ENCODE data around the gene NTM.

Gene NTM

GRCh38 chr11:132022733-132023478, 652.5 kb downstream of the NTM start:
- H2BK5ac ChIP-seq (ENCODE audit: low read depth, low read length, poor library complexity, severe bottlenecking): no peak overlapping the region
- H2BK12ac ChIP-seq (ENCODE audit: low read length in 2 of 2): peak overlapping the region in 1 of 2 experiments; percentile 72
- no peak overlapping the region for H3K4me3 ChIP-seq (ENCODE audit: insufficient read depth in 1 of 2, low read depth in 1 of 2, low read length in 2 of 2)
- H4K91ac ChIP-seq (ENCODE audit: low read length): peak overlapping the region; percentile 77
- no peak for DNase-seq
- peaks cover 8% of the 10 kb centered on the region for H3K79me1 ChIP-seq (replicated peaks; ENCODE audit: low read length, poor library complexity, severe bottlenecking)
- H2AFZ ChIP-seq (ENCODE audit: low read depth, low read length): no peak overlapping the region
- no peaks in the 10 kb centered on the region for H3K9me3 ChIP-seq (ENCODE audit: control insufficient read depth, low read length)
- H3K4me2 ChIP-seq (ENCODE audit: low read length, poor library complexity, severe bottlenecking): no peak overlapping the region
- peak overlapping the region; percentile 60 for H3K27ac ChIP-seq (ENCODE audit: low read length, poor library complexity, severe bottlenecking)
- H3K18ac ChIP-seq (ENCODE audit: low read depth in 1 of 2, low read length in 2 of 2): peak overlapping the region in 1 of 2 experiments; percentile 81
- peak overlapping the region; percentile 21 for H2AK5ac ChIP-seq (ENCODE audit: low read length, severe bottlenecking)
- WGBS: 74% methylated on average over 5 of the region's 6 CpGs
- no peak overlapping the region for H2BK15ac ChIP-seq (ENCODE audit: low read depth, poor library complexity, severe bottlenecking)
- H3K4me1 ChIP-seq (ENCODE audit: control insufficient read depth, insufficient read depth, low read depth, low read length): peaks cover 13% of the 10 kb centered on the region
- no peak overlapping the region for H3K14ac ChIP-seq (ENCODE audit: low read length in 2 of 2)
- H3K9ac ChIP-seq (ENCODE audit: low read length): no peak overlapping the region
- H3K4ac ChIP-seq (ENCODE audit: low read depth in 1 of 2, low read length in 2 of 2): no peak overlapping the region
- no peak overlapping the region for H3K23ac ChIP-seq (ENCODE audit: low read length in 2 of 2)
- peak overlapping the region; percentile 22 for H4K8ac ChIP-seq (ENCODE audit: low read length)
- H3K27me3 ChIP-seq (ENCODE audit: control insufficient read depth in 1 of 2, insufficient read depth in 1 of 2, low read length in 2 of 2): no peaks in the 10 kb centered on the region
- no peak overlapping the region for H2BK120ac ChIP-seq (ENCODE audit: low read depth, low read length)
- peaks cover 0 to 3% of the 10 kb centered on the region in 2 experiments for H3K36me3 ChIP-seq (ENCODE audit: control insufficient read depth in 1 of 2, insufficient read depth in 2 of 2, low read depth in 1 of 2, low read length in 2 of 2)

DNA sequence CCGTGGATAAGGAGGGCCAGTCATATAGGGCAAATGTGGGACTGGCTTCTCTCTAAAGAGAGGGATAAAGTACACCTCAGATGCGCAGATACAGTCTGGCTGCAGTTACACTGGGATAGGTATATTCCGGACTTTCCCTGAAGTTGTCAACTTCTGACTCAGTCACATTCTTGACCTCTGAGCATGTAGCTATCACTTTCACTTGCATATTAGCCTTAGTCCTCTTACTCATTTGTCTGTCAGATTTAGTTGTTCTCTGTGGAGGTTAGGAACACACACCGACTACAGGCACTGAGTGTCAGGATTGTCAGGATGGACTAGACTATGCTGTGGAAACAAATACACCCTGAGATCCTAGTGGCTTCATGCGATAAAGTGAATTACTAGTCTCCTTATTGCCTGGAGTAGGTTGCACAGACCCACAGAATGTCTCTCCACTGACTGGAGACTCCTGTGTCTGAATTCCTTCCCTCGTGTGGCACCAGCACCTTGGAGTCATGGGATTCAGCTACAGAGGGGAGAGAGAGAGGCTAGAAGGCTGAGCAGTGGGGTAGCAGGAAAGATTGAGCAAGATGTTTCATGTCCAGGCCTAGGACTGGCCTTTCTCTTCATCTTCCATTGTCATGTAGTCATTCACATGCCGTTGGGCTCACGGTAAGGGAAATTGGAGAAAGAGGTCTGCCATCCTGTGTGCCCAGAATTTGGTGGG, 654.3 kb downstream of the NTM start:
- Histone ChIP-seq H3K79me1 (replicated peaks; ENCODE audit: low read length, poor library complexity, severe bottlenecking) (peaks cover 9% of the 10 kb centered on the region), H3K36me3 (ENCODE audit: control insufficient read depth in 1 of 2, insufficient read depth in 2 of 2, low read depth in 1 of 2, low read length in 2 of 2) (peaks cover 0 to 3% of the 10 kb centered on the region in 2 experiments), H4K91ac (ENCODE audit: low read length) (no peak overlapping the region), H3K9ac (ENCODE audit: low read length) (no peak overlapping the region), H3K27ac (ENCODE audit: low read length, poor library complexity, severe bottlenecking) (peak overlapping the region; percentile 86), H3K18ac (ENCODE audit: low read depth in 1 of 2, low read length in 2 of 2) (peak overlapping the region; percentile 26 to 75), H3K4me3 (ENCODE audit: insufficient read depth in 1 of 2, low read depth in 1 of 2, low read length in 2 of 2) (peak overlapping the region in 1 of 2 experiments; percentile 25), H3K14ac (ENCODE audit: low read length in 2 of 2) (no peak overlapping the region), H2AFZ (ENCODE audit: low read depth, low read length) (no peak overlapping the region), H3K23ac (ENCODE audit: low read length in 2 of 2) (no peak overlapping the region), H2BK12ac (ENCODE audit: low read length in 2 of 2) (peak overlapping the region in 1 of 2 experiments; percentile 73), H3K9me3 (ENCODE audit: control insufficient read depth, low read length) (no peaks in the 10 kb centered on the region), H2BK120ac (ENCODE audit: low read depth, low read length) (no peak overlapping the region), H3K4ac (ENCODE audit: low read depth in 1 of 2, low read length in 2 of 2) (no peak overlapping the region), H2BK15ac (ENCODE audit: low read depth, poor library complexity, severe bottlenecking) (peak overlapping the region; percentile 20), H3K4me1 (ENCODE audit: control insufficient read depth, insufficient read depth, low read depth, low read length) (peaks cover 14% of the 10 kb centered on the region), H2BK5ac (ENCODE audit: low read depth, low read length, poor library complexity, severe bottlenecking) (peak overlapping the region; percentile 57), H3K27me3 (ENCODE audit: control insufficient read depth in 1 of 2, insufficient read depth in 1 of 2, low read length in 2 of 2) (no peaks in the 10 kb centered on the region), H2AK5ac (ENCODE audit: low read length, severe bottlenecking) (peak overlapping the region; percentile 91), H3K4me2 (ENCODE audit: low read length, poor library complexity, severe bottlenecking) (no peak overlapping the region), H4K8ac (ENCODE audit: low read length) (peak overlapping the region; percentile 43)
- 54% methylated on average over 8 of the region's 8 CpGs for WGBS
- peak; percentile 83 for DNase-seq

- no peak overlapping the region for H2BK120ac ChIP-seq (ENCODE audit: low read depth, low read length)
- H2AK5ac ChIP-seq (ENCODE audit: low read length, severe bottlenecking): peak overlapping the region; percentile 62
- 100% methylated on average over 3 of the region's 3 CpGs for WGBS
- no peak overlapping the region for H3K18ac ChIP-seq (ENCODE audit: low read depth in 1 of 2, low read length in 2 of 2)
- no peak overlapping the region for H3K4me2 ChIP-seq (ENCODE audit: low read length, poor library complexity, severe bottlenecking)
- H4K8ac ChIP-seq (ENCODE audit: low read length): no peak overlapping the region
- no peak for DNase-seq
- H3K27ac ChIP-seq (ENCODE audit: low read length, poor library complexity, severe bottlenecking): peak overlapping the region; percentile 25
- H2BK15ac ChIP-seq (ENCODE audit: low read depth, poor library complexity, severe bottlenecking): no peak overlapping the region
- H2BK12ac ChIP-seq (ENCODE audit: low read length in 2 of 2): no peak overlapping the region
- H4K91ac ChIP-seq (ENCODE audit: low read length): no peak overlapping the region
- no peak overlapping the region for H2AFZ ChIP-seq (ENCODE audit: low read depth, low read length)
- H3K27me3 ChIP-seq (ENCODE audit: control insufficient read depth in 1 of 2, insufficient read depth in 1 of 2, low read length in 2 of 2): no peaks in the 10 kb centered on the region
- H3K9ac ChIP-seq (ENCODE audit: low read length): no peak overlapping the region
- H3K79me1 ChIP-seq (replicated peaks; ENCODE audit: low read length, poor library complexity, severe bottlenecking): peaks cover 12% of the 10 kb centered on the region
- no peak overlapping the region for H2BK5ac ChIP-seq (ENCODE audit: low read depth, low read length, poor library complexity, severe bottlenecking)
- no peak overlapping the region for H3K23ac ChIP-seq (ENCODE audit: low read length in 2 of 2)
- H3K4ac ChIP-seq (ENCODE audit: low read depth in 1 of 2, low read length in 2 of 2): no peak overlapping the region
- no peak overlapping the region for H3K4me3 ChIP-seq (ENCODE audit: insufficient read depth in 1 of 2, low read depth in 1 of 2, low read length in 2 of 2)
- H3K9me3 ChIP-seq (ENCODE audit: control insufficient read depth, low read length): no peaks in the 10 kb centered on the region
- H3K36me3 ChIP-seq (ENCODE audit: control insufficient read depth in 1 of 2, insufficient read depth in 2 of 2, low read depth in 1 of 2, low read length in 2 of 2): peaks cover 0 to 3% of the 10 kb centered on the region in 2 experiments
- H3K14ac ChIP-seq (ENCODE audit: low read length in 2 of 2): no peak overlapping the region
- peaks cover 16% of the 10 kb centered on the region for H3K4me1 ChIP-seq (ENCODE audit: control insufficient read depth, insufficient read depth, low read depth, low read length)
These were observed 656.3 kb downstream of the NTM start for GRCh38 chr11:132026746-132027145.

Data from mesenchymal stem cell (in vitro differentiated cells and primary cell).